DLD1 (cell line): ENCODE data around the gene DOK5.

Source experiments
- in situ Hi-C: cut with HindIII; loops from 2 replicates; pipeline ENCODE4 v1.10.0; 2017; ENCODE audit warnings: low sequenced_read_pairs

DOK5 gene

GRCh38 chr20:54606380-54606779, 131.0 kb downstream of the DOK5 start:
- in situ Hi-C loops = no loop called here

- in situ Hi-C loops = no loop called here
Measured at GRCh38 chr20:54608039-54608745, 132.8 kb downstream of the DOK5 start.

- in situ Hi-C loops = no loop called here
Measured at GRCh38 chr20:54608943-54609342, 133.6 kb downstream of the DOK5 start.

DNA sequence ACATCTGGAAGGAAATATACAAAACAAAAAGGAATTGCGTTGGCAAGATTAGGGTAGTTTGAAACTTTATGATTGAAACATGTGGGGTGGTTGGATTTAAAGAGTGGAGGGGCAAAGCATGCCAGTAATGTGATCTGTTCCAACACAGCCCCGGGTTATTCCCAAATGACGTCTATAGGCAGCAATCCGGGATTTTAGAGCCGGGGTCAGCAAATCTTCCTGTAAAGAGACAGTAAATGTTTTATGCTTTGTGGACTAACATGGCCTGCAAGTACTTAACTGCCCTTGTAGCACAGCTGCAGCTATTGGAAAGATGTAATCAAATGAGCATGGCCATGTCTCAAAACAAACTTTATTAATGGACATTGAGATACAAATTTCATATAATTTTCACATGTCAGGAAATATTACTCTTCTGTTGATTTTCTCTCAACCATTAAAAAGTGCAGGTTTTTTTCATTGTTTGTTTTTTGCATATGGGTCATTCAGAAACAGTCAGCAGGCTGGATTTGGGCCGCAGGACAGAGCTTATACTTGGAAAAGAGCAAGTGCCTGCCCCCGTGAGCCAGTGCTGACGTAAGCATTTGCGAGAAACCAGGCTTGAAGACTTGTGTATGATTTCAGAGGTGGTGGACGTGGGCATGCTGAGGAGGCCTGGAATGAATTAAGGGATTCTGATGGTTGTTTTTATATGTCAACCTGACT, 136.5 kb downstream of the DOK5 start:
- in situ Hi-C loops = no loop called here

DNA sequence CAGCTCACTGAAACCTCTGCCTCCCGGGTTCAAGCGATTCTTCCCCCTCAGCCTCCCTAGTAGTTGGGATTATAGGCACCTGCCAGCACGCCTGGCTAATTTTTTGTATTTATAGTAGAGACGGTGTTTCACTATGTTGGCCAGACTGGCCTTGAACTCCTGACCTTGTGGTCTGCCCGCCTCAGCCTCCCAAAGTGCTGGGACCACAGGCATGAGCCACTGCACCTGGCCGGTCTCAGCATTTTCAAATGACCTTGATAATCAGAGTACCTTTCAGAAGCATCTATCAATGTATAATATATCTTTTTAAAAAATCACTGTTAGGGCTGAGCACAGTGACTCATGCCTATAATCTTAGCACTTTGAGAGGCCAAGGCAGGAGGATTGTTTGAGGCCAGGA, 143.0 kb downstream of the DOK5 start:
- in situ Hi-C loops = no loop called here

DNA sequence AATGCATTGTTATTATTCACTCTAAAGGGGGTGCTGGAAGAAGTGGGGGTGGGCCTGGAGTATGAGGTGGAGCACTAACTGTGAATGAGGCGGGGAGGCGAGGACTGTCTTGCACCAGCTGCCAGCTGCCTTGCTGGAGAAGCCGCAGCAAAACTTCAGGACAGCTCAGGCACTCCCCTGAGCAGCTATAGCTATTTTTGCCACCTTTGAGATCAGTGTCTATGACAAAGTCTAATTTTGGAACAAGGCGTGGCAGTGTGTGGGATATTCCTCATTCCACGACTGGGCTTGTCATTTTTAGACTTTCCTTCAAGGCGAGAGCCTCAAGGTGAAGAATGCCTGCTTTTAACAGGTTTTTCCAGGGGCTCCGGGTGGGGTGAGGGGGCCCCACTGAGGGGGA, 143.8 kb downstream of the DOK5 start:
- in situ Hi-C loops = no loop called here

GRCh38 chr20:54619682-54620081, 144.3 kb downstream of the DOK5 start:
- in situ Hi-C loops = loop anchor here (10.0 kb wide), 1 partner anchor 405 kb away; no protein-coding TSS in a partner anchor

GRCh38 chr20:54620611-54621010, 145.2 kb downstream of the DOK5 start:
- in situ Hi-C loops = loop anchor here (10.0 kb wide), 1 partner anchor 406 kb away; no protein-coding TSS in a partner anchor

DNA sequence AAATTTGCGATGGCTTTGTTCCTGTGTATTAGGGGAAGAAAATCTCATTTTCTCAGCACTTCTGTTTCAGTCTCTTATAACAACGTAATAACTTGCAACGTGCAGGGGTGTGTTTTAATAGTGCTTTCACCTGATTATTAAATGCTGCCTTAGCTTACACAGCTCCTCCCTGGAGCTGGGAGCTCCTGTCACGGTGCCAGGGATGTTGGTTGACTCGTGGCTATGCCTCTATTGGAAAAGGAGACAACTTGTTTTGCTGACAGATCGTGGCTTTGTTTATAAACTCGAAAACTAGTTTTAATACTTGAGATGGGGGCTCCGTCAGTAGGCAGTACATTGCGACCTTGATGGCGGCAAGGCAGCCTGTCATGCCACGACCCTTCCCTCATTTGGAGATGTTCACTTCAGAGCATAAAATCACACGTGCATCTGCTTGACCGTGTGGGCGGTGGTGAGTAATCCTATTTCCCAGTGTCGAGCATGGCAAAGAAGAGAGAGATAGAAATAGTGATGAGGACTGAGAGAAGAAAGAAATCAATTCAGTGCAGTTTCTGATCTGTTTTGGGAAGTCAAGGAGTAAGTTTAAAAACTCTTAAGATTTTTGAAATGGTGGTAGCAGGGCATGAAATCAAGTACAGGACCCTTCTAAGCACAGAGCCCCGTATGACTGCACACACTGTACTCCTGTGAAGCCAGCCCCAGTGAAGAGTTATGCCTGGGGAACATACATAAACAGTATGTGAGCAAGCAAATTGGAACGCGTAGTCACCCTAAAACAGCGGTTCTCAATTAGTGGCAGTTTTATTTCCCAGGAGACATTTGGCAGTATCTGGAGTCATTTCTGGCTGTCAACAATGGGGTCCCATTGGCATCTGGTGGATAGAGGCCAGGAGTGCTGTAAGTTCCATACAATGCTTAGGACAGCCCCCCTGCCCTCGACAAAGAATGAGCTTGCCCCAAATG, 147.2 kb downstream of the DOK5 start:
- in situ Hi-C loops = loop anchor here (10.0 kb wide), 1 partner anchor 408 kb away; no protein-coding TSS in a partner anchor

- in situ Hi-C loops = loop anchor here (10.0 kb wide), 1 partner anchor 409 kb away; no protein-coding TSS in a partner anchor
Measured at GRCh38 chr20:54623991-54624569, 148.7 kb downstream of the DOK5 start.

GRCh38 chr20:54624706-54625390, 149.5 kb downstream of the DOK5 start:
- in situ Hi-C loops = loop anchor here (10.0 kb wide), 1 partner anchor 410 kb away; no protein-coding TSS in a partner anchor

- in situ Hi-C loops = loop anchor here (10.0 kb wide), 1 partner anchor 411 kb away; no protein-coding TSS in a partner anchor
Measured at GRCh38 chr20:54625497-54625896, 150.1 kb downstream of the DOK5 start.

DNA sequence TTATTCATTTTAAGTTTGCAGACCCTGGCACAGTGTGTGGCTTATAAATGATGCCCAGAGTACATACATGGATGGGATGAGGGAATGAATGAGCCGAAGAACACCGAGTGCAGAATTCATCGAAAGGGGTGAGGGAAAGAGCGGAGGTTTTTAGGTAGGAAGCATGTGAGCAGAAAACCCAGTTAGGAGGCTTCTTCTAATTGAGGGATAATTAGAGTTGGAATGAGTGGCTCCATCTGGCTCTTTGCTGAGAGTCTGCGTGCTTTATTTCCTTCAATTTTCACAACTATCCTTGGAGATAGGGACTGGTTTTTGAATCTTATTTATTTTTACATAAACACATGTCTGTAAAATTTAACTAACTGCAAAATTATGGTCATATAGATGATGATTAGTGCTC, 150.7 kb downstream of the DOK5 start:
- in situ Hi-C loops = loop anchor here (10.0 kb wide), 1 partner anchor 411 kb away; no protein-coding TSS in a partner anchor

GRCh38 chr20:54629632-54630031, 154.2 kb downstream of the DOK5 start:
- in situ Hi-C loops = loop anchor here (10.0 kb wide), 1 partner anchor 415 kb away; no protein-coding TSS in a partner anchor

DNA sequence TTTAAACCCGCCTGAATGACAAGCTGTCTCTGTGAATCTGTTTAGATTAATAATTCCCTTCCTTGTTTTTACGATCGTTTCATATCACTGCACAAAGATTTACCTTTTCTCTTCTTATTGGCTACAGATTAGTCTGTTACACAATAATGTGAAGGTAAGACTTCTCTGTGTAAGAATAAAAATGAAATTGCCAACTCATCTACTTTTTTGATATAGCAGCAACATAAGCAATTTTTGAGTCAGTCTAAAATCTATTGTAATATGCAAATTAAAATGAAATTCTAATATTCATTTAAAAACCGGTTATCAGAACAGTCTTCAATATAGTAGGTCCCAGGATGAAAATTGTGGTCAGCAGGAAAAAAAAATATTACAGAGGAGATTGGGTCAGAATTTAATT, 155.2 kb downstream of the DOK5 start:
- in situ Hi-C loops = no loop called here

- in situ Hi-C loops = no loop called here
Measured at GRCh38 chr20:54631059-54631458, 155.7 kb downstream of the DOK5 start.

GRCh38 chr20:54633374-54634355, 158.3 kb downstream of the DOK5 start:
- in situ Hi-C loops = no loop called here

DNA sequence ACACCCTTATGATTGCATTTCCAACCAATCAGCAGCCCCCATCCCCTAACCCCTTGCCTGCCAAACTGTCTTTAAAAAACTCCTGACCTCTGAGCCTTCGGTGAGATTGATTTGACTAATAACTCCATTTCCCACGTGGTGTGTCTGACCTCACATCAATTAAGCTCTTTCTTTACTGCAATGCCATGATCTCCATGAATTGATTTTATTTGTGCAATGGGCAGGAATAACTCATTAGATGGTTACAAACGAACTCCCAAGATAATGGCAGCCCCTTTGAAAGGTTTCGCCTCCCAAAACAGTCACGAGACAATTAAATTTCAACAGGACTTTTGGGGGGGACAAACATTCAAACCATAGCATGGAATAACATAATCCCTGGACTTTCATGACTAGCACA, 161.2 kb downstream of the DOK5 start:
- in situ Hi-C loops = no loop called here

DNA sequence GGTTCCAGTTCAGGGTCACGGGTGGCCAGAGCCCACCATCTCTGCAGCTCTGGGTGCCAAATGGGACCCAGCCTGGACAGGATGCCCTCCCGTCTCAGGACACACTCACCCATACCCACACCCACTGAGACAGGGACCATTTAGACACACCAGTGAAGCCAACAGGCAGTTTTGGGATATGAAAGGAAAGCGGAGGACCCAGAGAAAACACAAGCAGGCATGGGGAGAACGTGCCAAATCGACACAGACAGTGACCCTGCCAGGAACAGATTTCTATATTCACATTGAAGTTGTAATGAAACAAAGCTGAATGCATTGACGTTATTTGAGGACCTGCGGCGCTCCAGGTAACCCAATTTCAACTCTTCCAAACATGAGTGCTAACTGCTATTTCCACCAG, 164.5 kb downstream of the DOK5 start:
- in situ Hi-C loops = no loop called here
